Lung (tissue), 12 donors: Measurements from ENCODE around the gene VEGFC. TPM values are rescaled to one million over a fixed set of nuclear protein-coding genes. Genes with fewer than 3 reads are reported as not detected.

Experiments used
- ATAC-seq: fragments of 200-7000 bp; cut with Tn5 transposase; one replicate; pipeline ENCODE4 v1.9.1; 2020; ENCODE audit warnings: moderate number of reproducible peaks; ENCODE audit not compliant: insufficient read depth, low FRiP score
- DNase-seq, 3 donors: peaks; one replicate each; pipeline ENCODE4 v3.0.0-alpha.2; 2013 to 2017
- H3K27ac ChIP-seq, 2 donors: one replicate each; pipeline ENCODE4 v1.5.1; 2013; ENCODE audit warnings: mild to moderate bottlenecking in 2 of 2, moderate library complexity in 2 of 2, control low read depth in 1 of 2, inconsistent platforms in 1 of 2, low read depth in 1 of 2, low read length in 1 of 2
- H3K27me3 ChIP-seq, 3 donors: one replicate each; pipeline ENCODE4 v1.5.1; 2013; ENCODE audit warnings: low read length in 2 of 3; ENCODE audit not compliant: control insufficient read depth in 3 of 3, insufficient read depth in 3 of 3
- H3K36me3 ChIP-seq, 4 donors: one replicate each; pipeline ENCODE4 v1.5.1; 2013; ENCODE audit warnings: low read length in 4 of 4, mild to moderate bottlenecking in 1 of 4, moderate library complexity in 1 of 4; ENCODE audit not compliant: control insufficient read depth in 4 of 4, insufficient read depth in 4 of 4
- H3K4me1 ChIP-seq, 5 donors: one replicate each; pipeline ENCODE4 v1.5.1; 2013; ENCODE audit warnings: low read length in 5 of 5, mild to moderate bottlenecking in 2 of 5, moderate library complexity in 1 of 5; ENCODE audit not compliant: control insufficient read depth in 5 of 5, insufficient read depth in 5 of 5
- H3K4me3 ChIP-seq: one replicate; pipeline ENCODE4 v1.5.1; 2013; ENCODE audit warnings: mild to moderate bottlenecking, control low read depth, moderate library complexity
- H3K9ac ChIP-seq, 2 donors: one replicate each; pipeline ENCODE4 v1.5.1; 2013; ENCODE audit warnings: low read length in 2 of 2, control low read depth in 1 of 2; ENCODE audit not compliant: insufficient read depth in 1 of 2
- H3K9me3 ChIP-seq, 4 donors: one replicate each; pipeline ENCODE4 v1.5.1; 2013; ENCODE audit warnings: low read length in 3 of 4, mild to moderate bottlenecking in 1 of 4, moderate library complexity in 1 of 4; ENCODE audit not compliant: control insufficient read depth in 4 of 4, insufficient read depth in 3 of 4
- WGBS, 2 donors: extraction: QIAGEN DNeasy Blood & Tissue Kit; methylation state at CpG; one replicate each; pipeline ENCODE4 v1.1.7; 2013; 5-methylcytosine and 5-hydroxymethylcytosine counted together
- polyA plus RNA-seq, 2 donors: library from polyadenylated mRNA; stranded (reverse); fragments of 200-250 nt; gene quantifications; one replicate each; pipeline ENCODE4 v1.2.1, GENCODE V29; 2013
- total RNA-seq, 2 donors: library from RNA; depleted of rRNA in 1 of 2; stranded (reverse); fragments of >200 nt in 1 of 2; gene quantifications; one replicate each; pipeline ENCODE4 v1.2.1, GENCODE V29; 2014 to 2021
- TF ChIP-seq, protein P1 (sequence below): IDR thresholded peaks from 2 replicates; pipeline ENCODE4 v1.5.1; 2012; ENCODE audit warnings: mild to moderate bottlenecking; ENCODE audit errors: control extremely low read depth, extremely low read depth
- donor health status: control.
- donor health status: control.
- donor health status: Bipolar disorder and iron deficiency.
- donor health status: healthy.
- donor health status: DM: yes; HTN: yes; CAD: no.

VEGFC gene
- total and polyA plus RNA-seq, 4 donors: 4.4 to 22.5 (median 11.1) TPM

DNA sequence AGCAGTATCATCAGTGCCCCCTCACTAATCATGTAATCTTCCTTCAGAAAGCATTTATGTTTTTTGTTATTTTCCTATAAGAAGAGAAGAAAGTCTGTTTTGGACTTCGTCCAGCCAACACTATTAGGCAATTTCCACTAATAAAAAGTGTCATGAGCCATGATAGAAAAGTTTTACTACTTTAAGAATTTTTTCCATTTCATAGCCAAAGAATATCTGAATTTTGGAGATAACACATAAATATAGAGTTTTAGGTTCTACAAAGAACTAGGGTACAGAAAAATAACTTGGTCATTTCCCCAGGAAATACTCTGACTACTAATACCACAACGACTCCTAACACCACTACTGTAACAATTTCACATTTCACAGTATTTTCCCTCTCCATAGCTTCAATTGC is 41.8 kb upstream of the VEGFC start:
- ATAC-seq (no peak), DNase-seq (peak in 1 of 3 donors; percentile 49)
- H3K36me3 ChIP-seq: no peaks in the 10 kb centered on the region
- no peak overlapping the region for H3K4me3 ChIP-seq
- no peaks in the 10 kb centered on the region for H3K27me3 ChIP-seq
- H3K9ac ChIP-seq: no peak overlapping the region
- 28 to 51% methylated on average over 2 of the region's 2 CpGs for WGBS, 2 donors
- no peaks in the 10 kb centered on the region for H3K9me3 ChIP-seq
- TF ChIP-seq, protein P1, sequence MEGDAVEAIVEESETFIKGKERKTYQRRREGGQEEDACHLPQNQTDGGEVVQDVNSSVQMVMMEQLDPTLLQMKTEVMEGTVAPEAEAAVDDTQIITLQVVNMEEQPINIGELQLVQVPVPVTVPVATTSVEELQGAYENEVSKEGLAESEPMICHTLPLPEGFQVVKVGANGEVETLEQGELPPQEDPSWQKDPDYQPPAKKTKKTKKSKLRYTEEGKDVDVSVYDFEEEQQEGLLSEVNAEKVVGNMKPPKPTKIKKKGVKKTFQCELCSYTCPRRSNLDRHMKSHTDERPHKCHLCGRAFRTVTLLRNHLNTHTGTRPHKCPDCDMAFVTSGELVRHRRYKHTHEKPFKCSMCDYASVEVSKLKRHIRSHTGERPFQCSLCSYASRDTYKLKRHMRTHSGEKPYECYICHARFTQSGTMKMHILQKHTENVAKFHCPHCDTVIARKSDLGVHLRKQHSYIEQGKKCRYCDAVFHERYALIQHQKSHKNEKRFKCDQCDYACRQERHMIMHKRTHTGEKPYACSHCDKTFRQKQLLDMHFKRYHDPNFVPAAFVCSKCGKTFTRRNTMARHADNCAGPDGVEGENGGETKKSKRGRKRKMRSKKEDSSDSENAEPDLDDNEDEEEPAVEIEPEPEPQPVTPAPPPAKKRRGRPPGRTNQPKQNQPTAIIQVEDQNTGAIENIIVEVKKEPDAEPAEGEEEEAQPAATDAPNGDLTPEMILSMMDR: no peak
- H3K4me1 ChIP-seq: peaks cover 0 to 4% (median 0%) of the 10 kb centered on the region in 5 donors
- no peak overlapping the region for H3K27ac ChIP-seq

GRCh38 chr4:176833400-176834175 is 40.9 kb upstream of the VEGFC start:
- WGBS, 2 donors: 64 to 77% methylated on average over 4 of the region's 4 CpGs
- Histone ChIP-seq H3K27me3 (no peaks in the 10 kb centered on the region), H3K27ac (no peak overlapping the region), H3K9ac (no peak overlapping the region), H3K4me3 (no peak overlapping the region), H3K4me1 (peaks cover 0 to 4% (median 0%) of the 10 kb centered on the region in 5 donors), H3K9me3 (no peaks in the 10 kb centered on the region), H3K36me3 (no peaks in the 10 kb centered on the region)
- DNase-seq (peak in 2 of 3 donors; percentile 15 to 23), ATAC-seq (no peak)
- TF ChIP-seq, protein P1: no peak

DNA sequence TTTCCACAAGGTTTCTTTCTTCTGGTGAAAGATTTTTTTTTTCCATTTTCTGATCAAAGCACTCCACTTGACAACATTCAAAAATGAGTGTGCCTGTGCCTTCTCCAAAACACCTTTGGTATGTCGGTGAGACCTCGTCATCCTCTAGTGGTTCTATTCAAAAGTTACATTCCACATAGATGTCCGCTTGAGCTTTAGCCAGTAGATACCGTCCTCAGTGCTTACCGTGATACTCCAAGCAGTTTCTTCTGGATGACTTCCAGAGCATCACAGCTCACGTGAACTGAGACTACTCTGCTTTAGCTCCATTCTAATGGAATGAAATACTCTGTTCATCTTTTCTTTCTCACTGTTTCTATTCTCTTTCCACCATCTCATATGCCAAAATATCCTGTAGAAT is 38.2 kb upstream of the VEGFC start:
- ATAC-seq: no peak
- WGBS, 2 donors: 60 to 76% methylated on average over 6 of the region's 6 CpGs

More for the DNA sequence above, 38.2 kb upstream of the VEGFC start:
- TF ChIP-seq, protein P1: no peak
- no peaks in the 10 kb centered on the region for H3K36me3 ChIP-seq
- no peak for DNase-seq
- no peaks in the 10 kb centered on the region for H3K27me3 ChIP-seq
- no peaks in the 10 kb centered on the region for H3K9me3 ChIP-seq
- H3K9ac ChIP-seq: no peak overlapping the region
- H3K27ac ChIP-seq: no peak overlapping the region
- H3K4me1 ChIP-seq: peaks cover 0 to 4% (median 0%) of the 10 kb centered on the region in 5 donors
- H3K4me3 ChIP-seq: no peak overlapping the region
